ENCODE measurements around the gene PKP3.
A peak's percentile ranks its signal among the peaks of the same experiment; 100 is the strongest.

PKP3 gene

GRCh38 chr11:412641-413119, 18.7 kb downstream of the PKP3 start:
- H4K20me1 ChIP-seq (ENCODE audit: insufficient read depth, low read length), result peaks cover 4% of the 10 kb centered on the region; the same call in 1 of the 2 replicates
- DNase-seq (no peak), ATAC-seq (ENCODE audit: insufficient read depth, low read depth) (no peak)
- no peaks in the 10 kb centered on the region; the same call in 1 of the 2 replicates for H3K36me3 ChIP-seq (ENCODE audit: insufficient read depth, low read length)
- H3K9me3 ChIP-seq (ENCODE audit: insufficient read depth, low read length, severe bottlenecking), result no peaks in the 10 kb centered on the region
- H3K9ac ChIP-seq (ENCODE audit: low read depth, low read length), result no peak overlapping the region
- no peak overlapping the region for H2AFZ ChIP-seq (ENCODE audit: low read depth, low read length)
- H3K4me2 ChIP-seq (ENCODE audit: insufficient read depth, low read length), result no peak overlapping the region
- H3K27me3 ChIP-seq (ENCODE audit: insufficient read depth, low read length, poor library complexity), result peaks cover 8% of the 10 kb centered on the region
- peaks cover 16% of the 10 kb centered on the region for H3K79me2 ChIP-seq (ENCODE audit: insufficient read depth, low read length)
- H3K27ac ChIP-seq (ENCODE audit: low read length), result peak overlapping the region; percentile 63
- H3K4me3 ChIP-seq (ENCODE audit: low read depth in 1 of 2, low read length in 2 of 2), result no peak overlapping the region
- peaks cover 65% of the 10 kb centered on the region for H3K4me1 ChIP-seq (ENCODE audit: insufficient read depth, low read length)
- no peak for TF ChIP-seq EZH2 (IDR thresholded peaks at IDR 0.05; ENCODE audit: borderline replicate concordance, low read depth, low read length, severe bottlenecking)
- TF ChIP-seq, protein P1, sequence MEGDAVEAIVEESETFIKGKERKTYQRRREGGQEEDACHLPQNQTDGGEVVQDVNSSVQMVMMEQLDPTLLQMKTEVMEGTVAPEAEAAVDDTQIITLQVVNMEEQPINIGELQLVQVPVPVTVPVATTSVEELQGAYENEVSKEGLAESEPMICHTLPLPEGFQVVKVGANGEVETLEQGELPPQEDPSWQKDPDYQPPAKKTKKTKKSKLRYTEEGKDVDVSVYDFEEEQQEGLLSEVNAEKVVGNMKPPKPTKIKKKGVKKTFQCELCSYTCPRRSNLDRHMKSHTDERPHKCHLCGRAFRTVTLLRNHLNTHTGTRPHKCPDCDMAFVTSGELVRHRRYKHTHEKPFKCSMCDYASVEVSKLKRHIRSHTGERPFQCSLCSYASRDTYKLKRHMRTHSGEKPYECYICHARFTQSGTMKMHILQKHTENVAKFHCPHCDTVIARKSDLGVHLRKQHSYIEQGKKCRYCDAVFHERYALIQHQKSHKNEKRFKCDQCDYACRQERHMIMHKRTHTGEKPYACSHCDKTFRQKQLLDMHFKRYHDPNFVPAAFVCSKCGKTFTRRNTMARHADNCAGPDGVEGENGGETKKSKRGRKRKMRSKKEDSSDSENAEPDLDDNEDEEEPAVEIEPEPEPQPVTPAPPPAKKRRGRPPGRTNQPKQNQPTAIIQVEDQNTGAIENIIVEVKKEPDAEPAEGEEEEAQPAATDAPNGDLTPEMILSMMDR (IDR thresholded peaks at IDR 0.05; ENCODE audit: borderline replicate concordance, extremely low read depth, low read length, poor library complexity, severe bottlenecking), result no peak

GRCh38 chr11:413120-414081, 19.4 kb downstream of the PKP3 start:
- DNase-seq (peak; percentile 60), ATAC-seq (ENCODE audit: insufficient read depth, low read depth) (no peak)
- peak overlapping the region in 1 of 2 experiments; percentile 80; a peak in 1 of 4 replicates for H3K4me3 ChIP-seq (ENCODE audit: low read depth in 1 of 2, low read length in 2 of 2)

DNA sequence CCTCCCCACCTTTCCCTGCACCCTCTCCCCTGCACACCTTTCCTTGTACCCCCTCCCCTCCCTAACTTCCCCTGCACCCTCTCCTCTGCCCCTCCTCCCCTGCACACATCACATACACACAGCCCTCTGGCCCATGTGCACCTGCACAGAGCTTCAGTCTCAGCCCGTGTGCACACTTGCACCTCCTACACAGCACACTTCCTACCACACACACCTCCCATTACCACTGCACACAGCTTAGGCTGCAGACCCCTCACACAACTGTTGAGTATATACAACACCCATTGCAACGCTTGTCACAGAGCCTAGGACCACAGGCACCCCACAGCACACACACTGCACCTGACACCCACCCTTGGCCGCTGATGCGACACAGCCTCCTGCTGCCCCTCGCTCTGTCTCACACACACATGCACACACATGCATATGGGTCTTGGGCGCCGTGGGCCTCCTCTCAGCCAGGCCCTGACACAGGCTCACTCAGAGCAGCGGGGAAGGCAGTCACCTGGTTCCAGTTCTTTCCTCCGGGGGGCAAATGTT, 20.4 kb downstream of the PKP3 start:
- Histone ChIP-seq H3K9ac (ENCODE audit: low read depth, low read length) (peak overlapping the region; percentile 88), H3K27me3 (ENCODE audit: insufficient read depth, low read length, poor library complexity) (peaks cover 8% of the 10 kb centered on the region), H3K36me3 (ENCODE audit: insufficient read depth, low read length) (no peaks in the 10 kb centered on the region; the same call in 1 of the 2 replicates), H4K20me1 (ENCODE audit: insufficient read depth, low read length) (peaks cover under 1% of the 10 kb centered on the region; the same call in 1 of the 2 replicates), H2AFZ (ENCODE audit: low read depth, low read length) (peak overlapping the region; percentile 84), H3K79me2 (ENCODE audit: insufficient read depth, low read length) (peaks cover 16% of the 10 kb centered on the region), H3K27ac (ENCODE audit: low read length) (peak overlapping the region; percentile 94), H3K9me3 (ENCODE audit: insufficient read depth, low read length, severe bottlenecking) (no peaks in the 10 kb centered on the region), H3K4me2 (ENCODE audit: insufficient read depth, low read length) (peak overlapping the region; percentile 84), H3K4me3 (ENCODE audit: low read depth in 1 of 2, low read length in 2 of 2) (peak overlapping the region; percentile 23 to 80), H3K4me1 (ENCODE audit: insufficient read depth, low read length) (peaks cover 48% of the 10 kb centered on the region)
- no peak for TF ChIP-seq EZH2 (IDR thresholded peaks at IDR 0.05; ENCODE audit: borderline replicate concordance, low read depth, low read length, severe bottlenecking)
- TF ChIP-seq, protein P1 (IDR thresholded peaks at IDR 0.05; ENCODE audit: borderline replicate concordance, extremely low read depth, low read length, poor library complexity, severe bottlenecking), result peak; percentile 18
- peak; percentile 56 for DNase-seq
- peak; percentile 48 for ATAC-seq (ENCODE audit: insufficient read depth, low read depth)

More at GRCh38 chr11:413120-414081, 19.4 kb downstream of the PKP3 start:
- H2AFZ ChIP-seq (ENCODE audit: low read depth, low read length), result no peak overlapping the region
- H3K9me3 ChIP-seq (ENCODE audit: insufficient read depth, low read length, severe bottlenecking), result no peaks in the 10 kb centered on the region
- peaks cover 8% of the 10 kb centered on the region for H3K27me3 ChIP-seq (ENCODE audit: insufficient read depth, low read length, poor library complexity)
- H4K20me1 ChIP-seq (ENCODE audit: insufficient read depth, low read length), result peaks cover 4% of the 10 kb centered on the region; the same call in 1 of the 2 replicates
- no peak for TF ChIP-seq EZH2 (IDR thresholded peaks at IDR 0.05; ENCODE audit: borderline replicate concordance, low read depth, low read length, severe bottlenecking)
- TF ChIP-seq, protein P1 (IDR thresholded peaks at IDR 0.05; ENCODE audit: borderline replicate concordance, extremely low read depth, low read length, poor library complexity, severe bottlenecking), result no peak
- H3K4me1 ChIP-seq (ENCODE audit: insufficient read depth, low read length), result peaks cover 57% of the 10 kb centered on the region
- peak overlapping the region; percentile 12; the same call in 1 of the 2 replicates for H3K9ac ChIP-seq (ENCODE audit: low read depth, low read length)
- H3K79me2 ChIP-seq (ENCODE audit: insufficient read depth, low read length), result peaks cover 16% of the 10 kb centered on the region
- peak overlapping the region; percentile 84 for H3K4me2 ChIP-seq (ENCODE audit: insufficient read depth, low read length)
- H3K27ac ChIP-seq (ENCODE audit: low read length), result peak overlapping the region; percentile 94
- H3K36me3 ChIP-seq (ENCODE audit: insufficient read depth, low read length), result no peaks in the 10 kb centered on the region; the same call in 1 of the 2 replicates

All from DND-41 (cell line).